Breast epithelium (tissue), 3 donors: Measurements from ENCODE around the gene COA1.

Experiments
- CTCF ChIP-seq, 3 donors: fragments of 450-650 bp; IDR thresholded peaks; one replicate each; pipeline ENCODE4 v1.5.1; 2016 to 2017; ENCODE audit warnings: antibody characterized with exemption in 3 of 3, mild to moderate bottlenecking in 3 of 3, moderate library complexity in 3 of 3
- POLR2A ChIP-seq: fragments of 450-650 bp; IDR thresholded peaks from one replicate; pipeline ENCODE4 v1.6.1; 2016; ENCODE audit warnings: antibody characterized with exemption, mild to moderate bottlenecking, moderate library complexity
- POLR2AphosphoS5 ChIP-seq, 3 donors: sonication (generic); formaldehyde crosslinking; IDR thresholded peaks; one replicate each; pipeline ENCODE4 v1.6.1; 2017; ENCODE audit warnings: antibody characterized with exemption in 3 of 3

- TF ChIP-seq CTCF (IDR thresholded peaks at IDR 0.05) = no peak
- no peak for TF ChIP-seq POLR2A
- no peak for TF ChIP-seq POLR2AphosphoS5 (IDR thresholded peaks at IDR 0.05)
Measured at GRCh38 chr7:43742692-43743091, 13.4 kb upstream of the COA1 start.
